Breast epithelium (tissue), 3 donors: Measurements from ENCODE around the gene IFITM1.

Experiments
- CTCF ChIP-seq, 3 donors: fragments of 450-650 bp; IDR thresholded peaks; one replicate each; pipeline ENCODE4 v1.5.1; 2016 to 2017; ENCODE audit warnings: antibody characterized with exemption in 3 of 3, mild to moderate bottlenecking in 3 of 3, moderate library complexity in 3 of 3
- POLR2A ChIP-seq: fragments of 450-650 bp; IDR thresholded peaks from one replicate; pipeline ENCODE4 v1.6.1; 2016; ENCODE audit warnings: antibody characterized with exemption, mild to moderate bottlenecking, moderate library complexity
- POLR2AphosphoS5 ChIP-seq, 3 donors: sonication (generic); formaldehyde crosslinking; IDR thresholded peaks; one replicate each; pipeline ENCODE4 v1.6.1; 2017; ENCODE audit warnings: antibody characterized with exemption in 3 of 3

DNA sequence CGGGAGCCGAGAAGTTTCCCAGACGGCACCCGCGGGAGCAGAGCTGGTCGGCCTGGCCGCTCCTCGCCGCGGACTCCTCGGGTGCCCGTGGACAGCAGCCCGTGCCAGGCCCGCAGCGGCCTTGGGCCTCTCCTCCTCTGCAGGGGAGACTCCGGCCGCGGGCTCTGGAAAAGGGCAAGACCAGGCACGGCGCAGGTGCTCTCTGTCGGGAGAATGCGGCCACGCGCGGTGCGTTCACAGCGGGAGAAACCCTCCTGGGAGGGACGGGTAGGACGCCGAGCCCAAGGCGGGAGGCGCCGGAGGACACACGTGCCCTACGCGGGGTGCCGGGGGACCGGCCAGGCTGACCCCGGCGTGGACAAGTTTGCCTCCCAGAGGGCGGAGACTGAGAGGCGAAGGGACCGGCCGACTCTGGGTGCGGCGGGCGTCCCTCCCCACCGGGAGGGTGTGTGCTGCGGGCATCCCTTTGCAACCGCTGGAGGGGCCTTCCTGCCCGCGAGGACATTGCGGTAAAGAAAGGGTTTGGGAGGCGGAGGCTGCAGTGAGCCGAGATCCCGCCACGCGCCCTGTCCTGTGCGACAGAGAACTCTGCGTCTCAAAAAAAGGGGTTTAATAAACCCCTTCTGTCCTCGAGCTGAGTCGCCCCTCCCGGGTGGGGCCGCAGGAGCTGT lies 2.3 kb downstream of the IFITM1 start:
- TF ChIP-seq CTCF (IDR thresholded peaks at IDR 0.05) = no peak
- no peak for TF ChIP-seq POLR2A
- TF ChIP-seq POLR2AphosphoS5 (IDR thresholded peaks at IDR 0.05) = no peak
